B cell (primary cell): ENCODE results near the gene PLXNA1. TPM values are rescaled to one million over a fixed set of nuclear protein-coding genes. Genes with fewer than 3 reads are reported as not detected.

Source experiments
- ATAC-seq: fragments of 200-7000 bp; cut with Tn5 transposase; one replicate; pipeline ENCODE4 v1.10.0; 2021; ENCODE audit warnings: low read depth, mild to moderate bottlenecking, moderate number of reproducible peaks, moderate library complexity
- CTCF ChIA-PET: fragments of 350-600 bp; sonication (Branson Sonifier 250); formaldehyde crosslinking; loops from one replicate; lab custom pipeline; 2021; ENCODE audit warnings: antibody characterized with exemption, inconsistent platforms; lab: Charles Lee
- POLR2A ChIA-PET: fragments of 350-600 bp; sonication (Branson Sonifier 250); formaldehyde crosslinking; loops from one replicate; lab custom pipeline; 2021; ENCODE audit warnings: antibody characterized with exemption; lab: Charles Lee
- DNase-seq: peaks from one replicate; pipeline ENCODE4 v3.0.0; 2013
- H2AFZ ChIP-seq: 2 replicates; pipeline ENCODE4 v1.6.1; 2012; ENCODE audit warnings: mild to moderate bottlenecking, low read depth, low read length; ENCODE audit not compliant: insufficient read depth, poor library complexity, severe bottlenecking
- H3K27ac ChIP-seq, 2 donors: 1 replicate in 1 of 2; 2 replicates in 1 of 2; pipeline ENCODE4 v1.5.1; 2012 to 2013; ENCODE audit warnings: low read length in 2 of 2, mild to moderate bottlenecking in 2 of 2, moderate library complexity in 1 of 2
- H3K27me3 ChIP-seq, 4 experiments: fragments of 200-600 bp in 1 of 4; sonication (generic) in 1 of 4; replicated peaks in 1 of 4; 1 replicate in 2 of 4; 2 replicates in 2 of 4; pipeline versions ENCODE4 v1.6.1 to v1.7.0; 2013 to 2016; ENCODE audit warnings: low read length in 3 of 4, mild to moderate bottlenecking in 2 of 4, mixed read lengths in 1 of 4, moderate library complexity in 1 of 4; ENCODE audit not compliant: insufficient read depth in 4 of 4, control insufficient read depth in 3 of 4; ENCODE audit errors: control extremely low read depth in 1 of 4
- H3K36me3 ChIP-seq, 2 experiments: replicated peaks in 1 of 2; 1 replicate in 1 of 2; 2 replicates in 1 of 2; pipeline versions ENCODE4 v1.6.1 to v1.7.1; 2013; ENCODE audit warnings: low read length in 1 of 2; ENCODE audit not compliant: insufficient read depth in 2 of 2, control insufficient read depth in 1 of 2; ENCODE audit errors: control extremely low read depth in 1 of 2, extremely low read depth in 1 of 2
- H3K4me1 ChIP-seq, 2 donors: fragments of 200-600 bp in 1 of 2; sonication (generic) in 1 of 2; 1 replicate in 1 of 2; 2 replicates in 1 of 2; pipeline versions ENCODE4 v1.5.1 to v1.6.1; 2013 to 2017; ENCODE audit warnings: low read length in 2 of 2; ENCODE audit not compliant: control insufficient read depth in 2 of 2, insufficient read depth in 2 of 2
- H3K4me2 ChIP-seq: replicated peaks from 2 replicates; pipeline ENCODE3; 2012; ENCODE audit warnings: mild to moderate bottlenecking, low read depth, low read length; ENCODE audit not compliant: poor library complexity, severe bottlenecking
- H3K4me3 ChIP-seq, 5 experiments: fragments of 200-600 bp in 1 of 5; sonication (generic) in 1 of 5; 1 replicate in 3 of 5; 2 replicates in 2 of 5; pipeline versions ENCODE4 v1.5.1 to v1.7.0; 2011 to 2016; ENCODE audit warnings: low read length in 4 of 5, mild to moderate bottlenecking in 4 of 5, low read depth in 2 of 5, control low read depth in 1 of 5, moderate library complexity in 1 of 5; ENCODE audit not compliant: insufficient read depth in 1 of 5; ENCODE audit errors: control extremely low read depth in 1 of 5, extremely low read depth in 1 of 5
- H3K79me2 ChIP-seq: fragments of 200-600 bp; sonication (generic); one replicate; pipeline ENCODE4 v1.6.0; 2016; ENCODE audit warnings: low read length; ENCODE audit not compliant: control insufficient read depth, insufficient read depth
- H3K9ac ChIP-seq: fragments of 200-600 bp; sonication (generic); 2 replicates; pipeline ENCODE4 v1.6.1; 2017; ENCODE audit warnings: mild to moderate bottlenecking, low read length, moderate library complexity
- H3K9me3 ChIP-seq, 3 donors: one replicate each; pipeline versions ENCODE4 v1.6.1 to v1.7.1; 2013; ENCODE audit warnings: low read length in 2 of 3; ENCODE audit not compliant: control insufficient read depth in 2 of 3, insufficient read depth in 1 of 3; ENCODE audit errors: control extremely low read depth in 1 of 3
- H4K20me1 ChIP-seq: 2 replicates; pipeline ENCODE4 v1.6.0; 2012; ENCODE audit warnings: mild to moderate bottlenecking, low read length; ENCODE audit not compliant: insufficient read depth, control insufficient read depth, poor library complexity, severe bottlenecking
- H3K27ac Mint-ChIP-seq: one replicate; pipeline ENCODE4 v1.8.0; 2021; ENCODE audit warnings: mixed read lengths
- H3K27me3 Mint-ChIP-seq: one replicate; pipeline ENCODE4 v1.8.0; 2021; ENCODE audit warnings: mixed read lengths
- H3K4me1 Mint-ChIP-seq: one replicate; pipeline ENCODE4 v1.8.0; 2021; ENCODE audit warnings: mixed read lengths
- H3K4me3 Mint-ChIP-seq: one replicate; pipeline ENCODE4 v1.8.0; 2021; ENCODE audit warnings: mixed read lengths
- H3K9me3 Mint-ChIP-seq: one replicate; pipeline ENCODE4 v1.8.0; 2022; ENCODE audit warnings: mixed read lengths; ENCODE audit not compliant: insufficient read depth
- CTCF ChIP-seq: fragments of 200-600 bp; IDR thresholded peaks from one replicate; pipeline ENCODE4 v1.8.0; 2022; ENCODE audit warnings: antibody characterized with exemption, mild to moderate bottlenecking
- EZH2 ChIP-seq: IDR thresholded peaks from 2 replicates; pipeline ENCODE4 v1.6.1; 2012; ENCODE audit warnings: borderline replicate concordance, low read depth, mild to moderate bottlenecking, moderate library complexity, low read length; ENCODE audit not compliant: insufficient read depth, poor library complexity, severe bottlenecking
- WGBS: methylation state at CpG from one replicate; pipeline ENCODE4 v1.1.5; 2013; ENCODE audit warnings: missing lambda C conversion rate; ENCODE audit not compliant: insufficient coverage; 5-methylcytosine and 5-hydroxymethylcytosine counted together
- intact Hi-C: fragments of 100-400 bp; cut with micrococcal nuclease; formaldehyde crosslinking; loops from one replicate; pipeline ENCODE4 v1.10.0; 2022
- polyA plus RNA-seq: library from polyadenylated mRNA; depleted of rRNA; stranded (reverse); fragments of >200 nt; gene quantifications from 2 replicates; pipeline ENCODE4 v1.2.3, GENCODE V29; 2012
- total RNA-seq, 2 donors: library from RNA; stranded (reverse); fragments of 120-200 nt in 1 of 2; gene quantifications; 1 replicate in 1 of 2; 2 replicates in 1 of 2; pipeline versions ENCODE4 v1.2.3 to v1.2.4, GENCODE V29; 2013 to 2022

The PLXNA1 gene
- total and polyA plus RNA-seq, 2 donors (not counting 1 experiment from before 2014, with no cell fraction given), result 6.7 to 22.3 TPM

- Histone ChIP-seq H4K20me1 (no peaks in the 10 kb centered on the region), H3K9me3 (peaks cover 0 to 6% (median 0%) of the 10 kb centered on the region in 3 donors), H2AFZ (no peak overlapping the region), H3K4me3 (no peak overlapping the region), H3K4me2 (no peak overlapping the region), H3K9ac (no peak overlapping the region), H3K79me2 (no peaks in the 10 kb centered on the region), H3K27ac (no peak overlapping the region), H3K36me3 (no peaks in the 10 kb centered on the region), H3K4me1 (peaks cover 0 to 21% of the 10 kb centered on the region in 2 donors), H3K27me3 (no peaks in the 10 kb centered on the region)
- ChIA-PET CTCF (no interaction called here), POLR2A (interaction anchor here (0.6 kb wide), 1 partner anchor 92 kb away, joined by 4 read pairs; no protein-coding TSS in a partner anchor)
- no peaks in the 10 kb centered on the region for H3K9me3 Mint-ChIP-seq
- no peak for DNase-seq
- H3K27me3 Mint-ChIP-seq, result peaks cover 5% of the 10 kb centered on the region
- WGBS, result 93% methylated on average over 7 of the region's 9 CpGs
- H3K4me1 Mint-ChIP-seq, result peaks cover 29% of the 10 kb centered on the region
- no peak for ATAC-seq
- intact Hi-C loops, result no loop called here
- no peak overlapping the region for H3K4me3 Mint-ChIP-seq
- no peak overlapping the region for H3K27ac Mint-ChIP-seq
- TF ChIP-seq CTCF (no peak), EZH2 (no peak)
Observed at GRCh38 chr3:126945891-126946290, 37.0 kb upstream of the PLXNA1 start.

GRCh38 chr3:126946405-126946804 lies 36.5 kb upstream of the PLXNA1 start:
- no peaks in the 10 kb centered on the region for H3K9me3 Mint-ChIP-seq
- peaks cover 4% of the 10 kb centered on the region for H3K27me3 Mint-ChIP-seq
- ChIA-PET POLR2A (interaction anchor here (0.6 kb wide), 1 partner anchor 92 kb away, joined by 4 read pairs; no protein-coding TSS in a partner anchor), CTCF (no interaction called here)
- Histone ChIP-seq H2AFZ (no peak overlapping the region), H3K79me2 (no peaks in the 10 kb centered on the region), H3K4me1 (peaks cover 0 to 21% of the 10 kb centered on the region in 2 donors), H3K36me3 (no peaks in the 10 kb centered on the region), H4K20me1 (no peaks in the 10 kb centered on the region), H3K4me3 (no peak overlapping the region), H3K9me3 (peaks cover 0 to 6% (median 0%) of the 10 kb centered on the region in 3 donors), H3K27ac (no peak overlapping the region), H3K4me2 (no peak overlapping the region), H3K9ac (no peak overlapping the region), H3K27me3 (no peaks in the 10 kb centered on the region)
- intact Hi-C loops, result no loop called here
- ATAC-seq (no peak), DNase-seq (no peak)
- H3K4me1 Mint-ChIP-seq, result peaks cover 29% of the 10 kb centered on the region
- no peak for TF ChIP-seq CTCF
- TF ChIP-seq EZH2, result no peak
- no peak overlapping the region for H3K27ac Mint-ChIP-seq
- H3K4me3 Mint-ChIP-seq, result no peak overlapping the region
- WGBS, result 95% methylated on average over 10 of the region's 11 CpGs
